NCI-H2029 treated with DMSO at 0.1 percent for 48 hours (cell line): ENCODE data around the gene RARA.
A peak's percentile ranks its signal among the peaks of the same experiment; 100 is the strongest.

ENCODE experiments used
- DNase-seq: peaks from one replicate; lab custom pipeline; 2025; lab: John Stamatoyannopoulos, UW

Gene RARA

GRCh38 chr17:40316571-40317344, 7.8 kb downstream of the RARA start:
- no peak for DNase-seq

- no peak for DNase-seq
These were observed 8.4 kb downstream of the RARA start for GRCh38 chr17:40317345-40317873.

GRCh38 chr17:40317880-40318829, 9.2 kb downstream of the RARA start:
- DNase-seq = peak; percentile 76

GRCh38 chr17:40318830-40319391, 9.9 kb downstream of the RARA start:
- DNase-seq = no peak

GRCh38 chr17:40319651-40320540, 10.9 kb downstream of the RARA start:
- no peak for DNase-seq

- no peak for DNase-seq
These were observed 12.0 kb downstream of the RARA start for GRCh38 chr17:40320756-40321523.

GRCh38 chr17:40321524-40321929, 12.5 kb downstream of the RARA start:
- DNase-seq = no peak

GRCh38 chr17:40321961-40322357, 13.0 kb downstream of the RARA start:
- no peak for DNase-seq

- DNase-seq = no peak
These were observed 13.7 kb downstream of the RARA start for GRCh38 chr17:40322358-40323315.

- DNase-seq = no peak
These were observed 14.7 kb downstream of the RARA start for GRCh38 chr17:40323391-40324381.

GRCh38 chr17:40325156-40326013, 16.4 kb downstream of the RARA start:
- DNase-seq = no peak

- DNase-seq = no peak
These were observed 17.2 kb downstream of the RARA start for GRCh38 chr17:40326014-40326831.

GRCh38 chr17:40326832-40327199, 17.8 kb downstream of the RARA start:
- DNase-seq = no peak

- no peak for DNase-seq
These were observed 18.3 kb downstream of the RARA start for GRCh38 chr17:40327244-40327729.

GRCh38 chr17:40327735-40328385, 18.9 kb downstream of the RARA start:
- DNase-seq = no peak

- no peak for DNase-seq
These were observed 19.4 kb downstream of the RARA start for GRCh38 chr17:40328386-40328766.
